ENCODE results near the gene SSB.

DNA sequence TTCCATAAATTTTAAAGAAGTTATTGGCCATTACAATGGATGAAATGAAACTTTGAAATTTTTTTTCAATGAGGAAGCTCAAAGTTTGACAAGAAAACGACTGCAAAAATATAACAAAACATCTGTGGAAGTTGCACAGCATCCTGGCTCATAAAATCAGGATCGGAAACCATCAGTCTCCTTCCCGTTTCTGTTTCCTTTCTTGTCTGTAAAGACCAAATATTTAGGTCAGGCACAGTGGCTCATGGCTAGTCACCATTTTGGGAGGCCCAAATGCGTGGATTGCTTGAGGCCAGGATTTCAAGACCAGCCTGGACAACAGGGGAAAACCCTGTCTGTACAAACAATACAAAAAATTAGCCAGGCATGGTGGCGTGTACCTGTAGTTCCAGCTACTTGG lies 27.6 kb upstream of the SSB start:
- TF ChIP-seq, protein P1, sequence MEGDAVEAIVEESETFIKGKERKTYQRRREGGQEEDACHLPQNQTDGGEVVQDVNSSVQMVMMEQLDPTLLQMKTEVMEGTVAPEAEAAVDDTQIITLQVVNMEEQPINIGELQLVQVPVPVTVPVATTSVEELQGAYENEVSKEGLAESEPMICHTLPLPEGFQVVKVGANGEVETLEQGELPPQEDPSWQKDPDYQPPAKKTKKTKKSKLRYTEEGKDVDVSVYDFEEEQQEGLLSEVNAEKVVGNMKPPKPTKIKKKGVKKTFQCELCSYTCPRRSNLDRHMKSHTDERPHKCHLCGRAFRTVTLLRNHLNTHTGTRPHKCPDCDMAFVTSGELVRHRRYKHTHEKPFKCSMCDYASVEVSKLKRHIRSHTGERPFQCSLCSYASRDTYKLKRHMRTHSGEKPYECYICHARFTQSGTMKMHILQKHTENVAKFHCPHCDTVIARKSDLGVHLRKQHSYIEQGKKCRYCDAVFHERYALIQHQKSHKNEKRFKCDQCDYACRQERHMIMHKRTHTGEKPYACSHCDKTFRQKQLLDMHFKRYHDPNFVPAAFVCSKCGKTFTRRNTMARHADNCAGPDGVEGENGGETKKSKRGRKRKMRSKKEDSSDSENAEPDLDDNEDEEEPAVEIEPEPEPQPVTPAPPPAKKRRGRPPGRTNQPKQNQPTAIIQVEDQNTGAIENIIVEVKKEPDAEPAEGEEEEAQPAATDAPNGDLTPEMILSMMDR (IDR thresholded peaks at IDR 0.05; ENCODE audit: low read length): no peak
- no peak for TF ChIP-seq EZH2 (IDR thresholded peaks at IDR 0.05; ENCODE audit: borderline replicate concordance, low read length)
